DND-41 (cell line): ENCODE results near the gene KATNA1.

ENCODE experiments used
- ATAC-seq: fragments of 200-7000 bp; cut with Tn5 transposase; 3 replicates; pipeline ENCODE4 v1.9.1; 2021; ENCODE audit warnings: low read depth; ENCODE audit not compliant: insufficient read depth
- DNase-seq: peaks from one replicate; pipeline ENCODE4 v3.0.0-alpha.2; 2020
- H2AFZ ChIP-seq: 2 replicates; pipeline ENCODE4 v1.6.0; 2012; ENCODE audit warnings: low read depth, low read length
- H3K27ac ChIP-seq: 2 replicates; pipeline ENCODE4 v1.5.1; 2012; ENCODE audit warnings: low read length, inconsistent platforms
- H3K27me3 ChIP-seq: fragments of 200-600 bp; sonication (generic); 2 replicates; pipeline ENCODE4 v1.6.0; 2012; ENCODE audit warnings: low read length, mild to moderate bottlenecking, inconsistent platforms; ENCODE audit not compliant: insufficient read depth, poor library complexity
- H3K36me3 ChIP-seq: 2 replicates; pipeline ENCODE4 v1.5.1; 2012; ENCODE audit warnings: low read length, inconsistent platforms; ENCODE audit not compliant: insufficient read depth
- H3K4me1 ChIP-seq: 2 replicates; pipeline ENCODE4 v1.5.1; 2012; ENCODE audit warnings: mild to moderate bottlenecking, low read length; ENCODE audit not compliant: insufficient read depth
- H3K4me2 ChIP-seq: 2 replicates; pipeline ENCODE4 v1.6.0; 2012; ENCODE audit warnings: mild to moderate bottlenecking, moderate library complexity, low read length, inconsistent platforms; ENCODE audit not compliant: insufficient read depth
- H3K4me3 ChIP-seq, 2 experiments: fragments of 200-600 bp in 1 of 2; shearing (Covaris generic) in 1 of 2; 2 replicates each; pipeline ENCODE4 v1.5.1; 2012 to 2016; ENCODE audit warnings: inconsistent platforms in 2 of 2, low read length in 2 of 2, mild to moderate bottlenecking in 2 of 2, low read depth in 1 of 2, moderate library complexity in 1 of 2
- H3K79me2 ChIP-seq: 2 replicates; pipeline ENCODE4 v1.6.0; 2012; ENCODE audit warnings: low read length, inconsistent platforms; ENCODE audit not compliant: insufficient read depth
- H3K9ac ChIP-seq: 2 replicates; pipeline ENCODE4 v1.6.0; 2012; ENCODE audit warnings: low read depth, mild to moderate bottlenecking, inconsistent platforms, low read length, moderate library complexity
- H3K9me3 ChIP-seq: 2 replicates; pipeline ENCODE4 v1.5.1; 2012; ENCODE audit warnings: low read length, moderate library complexity, mild to moderate bottlenecking, inconsistent platforms; ENCODE audit not compliant: insufficient read depth, severe bottlenecking
- H4K20me1 ChIP-seq: 2 replicates; pipeline ENCODE4 v1.6.0; 2012; ENCODE audit warnings: low read length; ENCODE audit not compliant: insufficient read depth
- EZH2 ChIP-seq: IDR thresholded peaks from 3 replicates; pipeline ENCODE4 v1.6.1; 2012; ENCODE audit warnings: borderline replicate concordance, low read depth, mild to moderate bottlenecking, moderate library complexity, low read length, inconsistent platforms; ENCODE audit not compliant: severe bottlenecking
- TF ChIP-seq, protein P1 (sequence below): IDR thresholded peaks from 2 replicates; pipeline ENCODE4 v1.5.1; 2012; ENCODE audit warnings: borderline replicate concordance, low read length, moderate library complexity, mild to moderate bottlenecking; ENCODE audit not compliant: poor library complexity, severe bottlenecking; ENCODE audit errors: extremely low read depth

Gene KATNA1

DNA sequence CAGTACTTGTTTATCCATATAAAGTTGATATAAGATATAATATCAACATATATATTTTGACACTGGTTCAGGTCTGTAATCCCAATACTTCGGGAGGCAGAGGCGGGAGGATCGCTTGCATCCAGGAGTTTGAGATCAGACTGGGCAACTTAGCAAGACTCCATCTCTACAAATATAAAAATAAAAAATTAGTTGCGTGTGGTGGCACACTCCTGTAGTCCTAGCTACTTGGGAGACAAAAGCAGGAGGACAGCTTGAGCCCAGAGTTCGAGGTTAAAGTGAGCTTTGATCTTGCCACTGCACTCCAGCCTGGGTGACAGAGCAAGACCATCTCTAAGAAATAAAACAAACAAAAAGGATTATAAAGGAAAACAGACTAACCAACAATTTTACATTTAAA, 8.9 kb upstream of the KATNA1 start:
- no peak overlapping the region for H3K4me3 ChIP-seq
- no peaks in the 10 kb centered on the region for H3K4me1 ChIP-seq
- no peak overlapping the region for H3K27ac ChIP-seq
- ATAC-seq (no peak), DNase-seq (no peak)
- no peaks in the 10 kb centered on the region for H3K79me2 ChIP-seq
- TF ChIP-seq, protein P1, sequence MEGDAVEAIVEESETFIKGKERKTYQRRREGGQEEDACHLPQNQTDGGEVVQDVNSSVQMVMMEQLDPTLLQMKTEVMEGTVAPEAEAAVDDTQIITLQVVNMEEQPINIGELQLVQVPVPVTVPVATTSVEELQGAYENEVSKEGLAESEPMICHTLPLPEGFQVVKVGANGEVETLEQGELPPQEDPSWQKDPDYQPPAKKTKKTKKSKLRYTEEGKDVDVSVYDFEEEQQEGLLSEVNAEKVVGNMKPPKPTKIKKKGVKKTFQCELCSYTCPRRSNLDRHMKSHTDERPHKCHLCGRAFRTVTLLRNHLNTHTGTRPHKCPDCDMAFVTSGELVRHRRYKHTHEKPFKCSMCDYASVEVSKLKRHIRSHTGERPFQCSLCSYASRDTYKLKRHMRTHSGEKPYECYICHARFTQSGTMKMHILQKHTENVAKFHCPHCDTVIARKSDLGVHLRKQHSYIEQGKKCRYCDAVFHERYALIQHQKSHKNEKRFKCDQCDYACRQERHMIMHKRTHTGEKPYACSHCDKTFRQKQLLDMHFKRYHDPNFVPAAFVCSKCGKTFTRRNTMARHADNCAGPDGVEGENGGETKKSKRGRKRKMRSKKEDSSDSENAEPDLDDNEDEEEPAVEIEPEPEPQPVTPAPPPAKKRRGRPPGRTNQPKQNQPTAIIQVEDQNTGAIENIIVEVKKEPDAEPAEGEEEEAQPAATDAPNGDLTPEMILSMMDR, result no peak
- TF ChIP-seq EZH2, result no peak
- H3K36me3 ChIP-seq, result peaks cover 39% of the 10 kb centered on the region
- H3K9ac ChIP-seq, result no peak overlapping the region
- H4K20me1 ChIP-seq, result no peaks in the 10 kb centered on the region
- H3K9me3 ChIP-seq, result no peaks in the 10 kb centered on the region
- H2AFZ ChIP-seq, result no peak overlapping the region
- no peaks in the 10 kb centered on the region for H3K27me3 ChIP-seq
- no peak overlapping the region for H3K4me2 ChIP-seq

DNA sequence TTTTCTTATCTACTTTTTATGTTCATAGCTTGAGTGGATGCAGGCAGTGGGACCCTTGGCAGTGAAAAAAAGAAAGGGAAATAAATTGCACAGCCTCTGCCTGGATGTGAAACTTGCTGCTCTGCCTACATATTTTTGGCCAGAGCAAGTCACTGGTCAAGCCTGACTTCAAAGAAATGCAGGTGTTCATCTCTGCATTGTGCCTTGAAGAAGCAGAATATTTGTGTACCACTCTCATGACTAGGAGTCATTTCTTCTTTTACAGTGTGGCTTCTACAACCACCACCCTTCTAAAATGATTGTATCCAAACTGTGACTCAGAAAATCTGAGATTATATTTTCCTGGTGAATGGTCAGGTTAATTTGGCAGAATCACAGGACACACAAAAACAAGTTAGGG, 2.5 kb upstream of the KATNA1 start:
- H4K20me1 ChIP-seq, result no peaks in the 10 kb centered on the region
- peaks cover 24% of the 10 kb centered on the region for H3K4me1 ChIP-seq
- peaks cover 25% of the 10 kb centered on the region for H3K79me2 ChIP-seq
- no peaks in the 10 kb centered on the region for H3K27me3 ChIP-seq
- DNase-seq, result no peak
- H3K4me2 ChIP-seq, result no peak overlapping the region
- H3K9ac ChIP-seq, result no peak overlapping the region
- no peak overlapping the region for H2AFZ ChIP-seq
- no peaks in the 10 kb centered on the region for H3K9me3 ChIP-seq
- ATAC-seq, result no peak
- no peaks in the 10 kb centered on the region for H3K36me3 ChIP-seq
- no peak overlapping the region for H3K4me3 ChIP-seq
- H3K27ac ChIP-seq, result no peak overlapping the region
- TF ChIP-seq, protein P1, result no peak
- TF ChIP-seq EZH2, result no peak

DNA sequence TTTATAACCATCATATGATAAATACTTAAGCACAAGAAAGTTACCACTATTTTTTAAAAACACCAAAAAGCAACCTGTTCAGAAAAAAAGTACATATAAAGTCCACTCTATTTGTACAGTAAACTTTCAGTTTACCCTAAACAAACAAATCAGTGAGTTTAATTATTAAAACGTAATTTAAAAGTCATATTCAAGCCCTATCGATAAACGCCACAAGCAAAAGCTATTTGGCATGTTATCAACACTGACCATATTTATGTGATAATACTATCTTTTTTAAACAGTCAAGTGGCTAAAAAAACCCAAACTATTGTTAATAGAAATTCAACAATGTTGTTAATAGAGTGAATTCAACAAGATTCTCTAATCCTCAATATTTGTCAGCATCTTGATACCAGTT, 1.9 kb downstream of the KATNA1 start:
- Histone ChIP-seq H3K9me3 (no peaks in the 10 kb centered on the region), H3K79me2 (peaks cover 69% of the 10 kb centered on the region), H3K27ac (no peak overlapping the region), H3K36me3 (peaks cover 3% of the 10 kb centered on the region; the same call in 1 of the 2 replicates), H2AFZ (no peak overlapping the region), H3K4me3 (peak overlapping the region in 1 of 2 experiments; percentile 64; a peak in 2 of 4 replicates), H3K27me3 (no peaks in the 10 kb centered on the region), H4K20me1 (peaks cover 7% of the 10 kb centered on the region; the same call in 1 of the 2 replicates), H3K4me1 (peaks cover 33% of the 10 kb centered on the region), H3K9ac (peak overlapping the region; percentile 65; the same call in 1 of the 2 replicates), H3K4me2 (peak overlapping the region; percentile 81)
- no peak for DNase-seq
- TF ChIP-seq EZH2, result no peak
- TF ChIP-seq, protein P1, result no peak
- ATAC-seq, result no peak
